GM19324 (cell line): ENCODE measurements around the gene MAPK1.
"Not testable (repeated sequence)": the region's sequence is repeated elsewhere in the genome, so short reads cannot be mapped to it uniquely, and the experiment has no call there.

ENCODE experiments used
- ATAC-seq: cut with Tn5 transposase; IDR thresholded peaks from one replicate; pipeline ENCODE4 v1.9.1; 2021; ENCODE audit warnings: mild to moderate bottlenecking, moderate library complexity; ENCODE audit not compliant: unreplicated experiment, low FRiP score

Gene MAPK1

GRCh38 chr22:21759646-21760376 is 107.6 kb downstream of the MAPK1 start:
- ATAC-seq, result no peak

GRCh38 chr22:21759093-21759492 is 108.4 kb downstream of the MAPK1 start:
- ATAC-seq, result no peak

DNA sequence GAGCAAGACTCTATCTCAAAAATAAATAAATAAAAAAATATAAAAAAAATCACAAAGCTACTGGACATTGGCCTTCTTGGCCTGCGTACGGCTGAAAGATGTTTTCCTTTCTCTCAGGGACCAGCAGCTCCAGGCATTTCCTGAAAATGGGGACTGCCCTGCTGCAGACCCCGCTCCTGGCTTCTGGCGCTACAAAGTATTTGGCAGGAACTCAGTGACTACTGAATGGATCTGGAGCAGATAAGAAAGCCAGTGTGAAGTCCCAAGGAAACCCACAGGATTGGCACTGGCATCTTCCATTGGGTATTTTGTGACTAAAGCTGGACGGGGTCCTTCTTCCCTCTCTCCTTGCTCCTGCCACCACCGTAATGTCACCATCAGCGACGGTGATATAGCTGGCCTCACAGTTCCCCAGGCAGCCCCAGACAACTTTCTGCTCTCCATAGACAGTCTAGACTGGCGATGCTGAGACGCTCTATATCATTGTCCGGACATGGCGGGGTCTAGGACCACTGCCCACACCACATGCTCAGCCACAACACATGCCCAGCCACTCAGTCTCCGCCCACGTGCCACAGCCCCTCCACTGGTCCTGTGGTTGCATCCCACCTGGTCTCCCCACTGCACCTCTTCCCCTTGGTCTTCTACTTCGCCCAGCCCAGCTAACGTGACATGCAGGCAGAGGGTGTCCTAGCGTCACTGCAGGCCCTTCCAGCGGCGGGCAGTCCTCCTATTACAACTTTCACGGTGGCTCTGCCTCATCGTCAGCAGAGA is 109.2 kb downstream of the MAPK1 start:
- no peak for ATAC-seq

DNA sequence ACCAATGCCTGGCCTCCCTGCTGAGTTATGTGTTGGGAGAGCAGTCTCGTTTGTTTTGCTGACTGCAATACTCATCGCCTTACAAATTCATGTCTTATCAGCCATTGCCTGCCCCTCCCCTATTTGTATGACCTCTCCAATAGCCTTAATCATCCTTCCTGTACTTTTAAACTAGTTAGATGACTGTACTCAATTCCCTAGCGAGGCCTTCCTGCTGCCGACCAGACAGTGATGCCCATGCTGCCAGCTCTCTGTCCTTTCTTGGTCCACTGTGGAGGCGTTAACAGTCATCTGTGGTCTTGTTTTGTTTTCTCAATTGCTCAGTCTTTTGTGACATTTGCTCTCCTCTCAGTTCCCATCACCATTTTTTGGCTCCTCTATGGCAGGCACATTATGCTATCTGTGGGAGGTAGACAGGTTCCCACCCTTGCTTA is 111.6 kb downstream of the MAPK1 start:
- no peak for ATAC-seq

DNA sequence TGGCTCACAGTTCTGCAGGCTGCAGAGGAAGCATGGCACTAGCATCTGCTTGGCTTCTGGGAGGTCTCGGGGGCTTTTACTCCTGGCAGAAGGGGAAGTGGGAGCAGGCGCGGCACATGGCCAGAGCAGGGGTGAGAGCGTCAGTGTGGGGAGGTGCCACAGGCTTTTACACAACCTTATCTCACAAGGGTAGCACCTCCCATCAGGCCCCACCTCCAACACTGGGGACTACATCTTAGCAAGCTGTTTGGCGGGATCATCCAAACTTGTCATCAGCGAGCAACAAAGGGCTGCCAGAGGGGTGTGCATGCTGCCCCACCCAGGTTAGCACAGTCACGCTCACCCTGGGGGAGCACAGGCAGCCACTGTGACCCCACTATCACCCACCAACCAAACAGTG is 112.9 kb downstream of the MAPK1 start:
- no peak for ATAC-seq

DNA sequence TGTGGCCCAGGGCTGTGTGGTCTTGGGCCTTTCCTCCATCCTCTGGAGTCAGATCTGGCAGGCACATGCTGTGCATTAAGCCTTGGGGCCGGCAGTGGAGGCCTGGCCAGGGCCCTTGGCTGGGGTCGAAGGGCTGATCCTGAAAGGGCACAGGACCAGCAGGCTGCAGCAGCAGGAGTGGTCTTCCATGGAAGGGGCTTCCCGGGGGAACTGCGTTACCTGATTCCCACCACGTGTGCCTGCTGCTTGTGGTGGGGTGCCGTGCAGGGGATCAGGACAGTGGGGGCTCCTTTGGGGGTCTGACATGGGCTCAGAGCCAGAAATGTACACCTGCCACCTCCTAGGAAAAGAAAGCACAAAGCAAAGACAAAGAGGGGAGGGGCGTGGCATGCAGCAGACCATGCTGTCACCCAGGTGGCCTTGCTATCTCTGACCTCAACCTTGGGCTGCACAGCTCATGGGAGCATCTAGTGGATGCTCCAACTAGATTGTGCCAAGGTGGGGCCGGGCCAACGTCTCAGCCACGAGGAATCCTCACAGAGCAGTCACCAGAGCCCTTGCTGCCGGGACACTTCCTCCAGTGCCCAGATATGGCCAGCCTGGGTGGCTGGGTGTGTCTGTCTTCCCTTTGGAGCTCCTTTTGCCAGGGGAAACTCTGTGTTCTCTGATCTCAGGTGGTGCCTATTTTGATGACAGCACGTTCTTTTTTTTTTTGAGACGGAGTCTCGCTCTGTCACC is 113.9 kb downstream of the MAPK1 start:
- ATAC-seq, result no peak

- ATAC-seq, result no peak
These were observed 115.2 kb downstream of the MAPK1 start for GRCh38 chr22:21752276-21752675.

DNA sequence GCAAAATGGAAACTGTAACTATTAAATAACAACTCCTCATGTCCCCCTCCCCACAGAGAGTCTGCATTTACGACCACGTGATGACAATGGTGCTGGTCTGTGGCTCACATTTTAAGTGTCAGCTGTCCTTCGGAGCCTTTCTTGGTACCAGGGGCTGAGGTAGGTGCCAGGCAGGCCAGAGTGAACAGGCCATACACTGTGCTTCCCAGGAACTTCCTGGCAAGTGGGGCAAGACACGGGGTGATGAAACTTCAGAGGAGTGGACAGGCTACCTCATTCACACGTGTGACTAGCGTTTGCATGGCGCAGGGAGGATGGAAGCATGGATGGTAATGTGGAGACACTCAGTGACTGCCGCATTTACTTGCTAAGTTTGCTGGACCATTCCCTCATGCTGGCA is 121.5 kb downstream of the MAPK1 start:
- ATAC-seq, result no peak

GRCh38 chr22:21744917-21745316 is 122.5 kb downstream of the MAPK1 start:
- ATAC-seq, result not testable (repeated sequence)

DNA sequence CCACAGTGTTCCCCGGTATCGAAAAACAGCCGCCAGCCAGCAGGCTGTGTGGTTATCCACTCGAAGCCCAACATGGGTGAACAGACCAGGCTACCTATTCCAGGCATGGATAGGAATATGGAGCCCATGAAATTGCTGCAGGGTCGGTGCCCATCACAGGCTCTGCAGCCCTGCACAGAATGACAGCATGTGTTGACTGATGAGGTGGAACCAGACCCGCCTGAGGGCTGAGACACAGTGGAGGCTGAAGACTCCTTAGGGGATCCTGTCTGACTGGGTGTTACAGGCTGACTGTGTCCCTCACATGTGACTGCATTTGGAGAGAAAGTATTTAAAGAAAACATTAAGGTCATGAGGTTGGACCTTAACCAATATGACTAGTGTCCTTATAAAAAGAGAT is 125.7 kb downstream of the MAPK1 start:
- no peak for ATAC-seq

GRCh38 chr22:21741059-21741458 is 126.4 kb downstream of the MAPK1 start:
- no peak for ATAC-seq

- ATAC-seq, result no peak
These were observed 127.5 kb downstream of the MAPK1 start for GRCh38 chr22:21739828-21740377.

DNA sequence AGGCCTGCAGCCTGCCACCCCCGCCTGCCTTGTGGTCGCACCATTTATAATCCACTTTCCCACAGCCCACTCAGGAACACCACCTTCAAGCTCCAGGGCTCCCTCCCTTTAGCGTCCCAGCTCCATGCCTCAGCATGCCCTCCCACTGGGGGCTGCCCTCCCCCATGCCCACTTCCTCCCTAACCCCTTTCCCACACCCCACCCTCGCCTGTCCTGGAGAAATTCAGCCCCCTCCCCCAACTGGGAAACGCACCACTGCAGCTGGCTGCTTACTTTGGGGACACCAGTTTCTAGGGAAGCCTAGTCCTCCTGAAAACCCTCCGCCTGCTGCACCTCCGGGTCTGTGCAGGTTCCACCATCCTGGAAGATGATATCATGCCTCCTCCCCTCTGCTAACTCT is 128.5 kb downstream of the MAPK1 start:
- no peak for ATAC-seq

GRCh38 chr22:21738081-21738480 is 129.4 kb downstream of the MAPK1 start:
- no peak for ATAC-seq

GRCh38 chr22:21736948-21737347 is 130.5 kb downstream of the MAPK1 start:
- no peak for ATAC-seq

DNA sequence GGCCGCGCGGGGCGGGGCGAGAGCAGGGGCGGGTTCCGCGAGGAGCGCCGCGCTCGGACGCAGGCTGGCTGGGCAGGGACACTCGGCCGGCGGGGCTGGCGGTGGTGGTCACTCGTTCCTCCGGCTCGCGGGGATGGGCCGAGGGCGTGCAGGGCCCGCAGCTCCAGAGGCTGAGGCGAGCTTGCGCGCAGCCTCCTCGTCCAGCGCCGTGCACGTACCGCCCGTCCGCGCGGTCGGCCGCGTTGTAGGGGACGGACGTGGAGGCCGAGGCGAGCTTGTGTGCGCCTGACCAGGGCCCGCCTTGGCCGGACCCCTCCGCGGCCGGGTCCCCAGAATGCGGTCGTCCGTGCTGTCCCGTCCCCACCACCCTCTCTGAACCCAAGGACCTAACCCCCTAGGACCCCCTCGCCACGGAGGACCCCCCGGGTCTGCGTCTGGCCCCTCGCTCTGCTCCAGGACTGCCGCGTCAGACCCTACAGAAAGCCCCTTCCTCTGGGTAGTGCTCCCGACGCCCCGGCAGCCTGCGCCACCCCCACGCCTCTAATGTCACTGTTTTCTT is 131.3 kb downstream of the MAPK1 start:
- ATAC-seq, result no peak

GRCh38 chr22:21735200-21736083 is 132.0 kb downstream of the MAPK1 start, which contains the start of gene YPEL1:
Gene YPEL1 (minus strand): TSS chr22:21735794. CDS start chr22:21710744, 25,050 bp downstream.
- ATAC-seq, result peak; percentile 86

GRCh38 chr22:21734540-21735199 is 132.8 kb downstream of the MAPK1 start:
- no peak for ATAC-seq

- no peak for ATAC-seq
These were observed 135.9 kb downstream of the MAPK1 start for GRCh38 chr22:21731503-21731902.
